Measurements from ENCODE around the gene SPATS2. TPM values are rescaled to one million over a fixed set of nuclear protein-coding genes. Genes with fewer than 3 reads are reported as not detected.

Gene SPATS2
- total and polyA plus RNA-seq, 2 donors (not counting 1 experiment from before 2014, with no cell fraction given), result 22.1 to 43.6 TPM

- no peaks in the 10 kb centered on the region for H3K9me3 ChIP-seq (ENCODE audit: control insufficient read depth, insufficient read depth, low read depth, low read length)
- H3K4me2 ChIP-seq (ENCODE audit: extremely low read depth, insufficient read depth, low read length), result no peak overlapping the region
- no peak for DNase-seq (ENCODE audit: low read depth in 2 of 2)
- no peak overlapping the region for H3K27ac ChIP-seq (ENCODE audit: insufficient read depth, low read length)
- TF ChIP-seq CTCF (conservative IDR thresholded peaks at IDR 0.05 in 1 of 2, IDR thresholded peaks at IDR 0.05 in 1 of 2; ENCODE audit: low read depth in 1 of 2, low read length in 2 of 2), result no peak
- no peak for TF ChIP-seq EZH2 (IDR thresholded peaks at IDR 0.05; ENCODE audit: low read length, missing control alignments)
- H2AFZ ChIP-seq (ENCODE audit: low read length), result no peak overlapping the region
- H3K4me1 ChIP-seq (ENCODE audit: control insufficient read depth, extremely low read depth, insufficient read depth, low read length), result no peaks in the 10 kb centered on the region
- no peak overlapping the region for H3K4me3 ChIP-seq (replicated peaks in 1 of 4; ENCODE audit: control extremely low read depth in 1 of 4, insufficient read depth in 1 of 4, low read depth in 3 of 4, low read length in 4 of 4)
- no peaks in the 10 kb centered on the region for H3K27me3 ChIP-seq (ENCODE audit: control insufficient read depth, insufficient read depth, low read length)
- H3K36me3 ChIP-seq (ENCODE audit: control insufficient read depth, insufficient read depth, low read length), result peaks cover 7% of the 10 kb centered on the region
- H4K20me1 ChIP-seq (ENCODE audit: control insufficient read depth, extremely low read depth, insufficient read depth, low read length), result no peaks in the 10 kb centered on the region
- no peak overlapping the region for H3K9ac ChIP-seq (ENCODE audit: insufficient read depth, low read length)
- no peaks in the 10 kb centered on the region for H3K79me2 ChIP-seq (ENCODE audit: control insufficient read depth, insufficient read depth, low read length)
Measured at GRCh38 chr12:49524660-49525324, 157.5 kb downstream of the SPATS2 start.

GRCh38 chr12:49525942-49526341, 158.7 kb downstream of the SPATS2 start:
- Histone ChIP-seq H3K79me2 (ENCODE audit: control insufficient read depth, insufficient read depth, low read length) (no peaks in the 10 kb centered on the region), H3K27me3 (ENCODE audit: control insufficient read depth, insufficient read depth, low read length) (no peaks in the 10 kb centered on the region), H4K20me1 (ENCODE audit: control insufficient read depth, extremely low read depth, insufficient read depth, low read length) (no peaks in the 10 kb centered on the region), H3K4me1 (ENCODE audit: control insufficient read depth, extremely low read depth, insufficient read depth, low read length) (no peaks in the 10 kb centered on the region), H3K4me2 (ENCODE audit: extremely low read depth, insufficient read depth, low read length) (no peak overlapping the region), H3K27ac (ENCODE audit: insufficient read depth, low read length) (no peak overlapping the region), H2AFZ (ENCODE audit: low read length) (no peak overlapping the region), H3K9me3 (ENCODE audit: control insufficient read depth, insufficient read depth, low read depth, low read length) (no peaks in the 10 kb centered on the region), H3K9ac (ENCODE audit: insufficient read depth, low read length) (no peak overlapping the region), H3K4me3 (replicated peaks in 1 of 4; ENCODE audit: control extremely low read depth in 1 of 4, insufficient read depth in 1 of 4, low read depth in 3 of 4, low read length in 4 of 4) (no peak overlapping the region), H3K36me3 (ENCODE audit: control insufficient read depth, insufficient read depth, low read length) (peaks cover 7% of the 10 kb centered on the region)
- TF ChIP-seq CTCF (conservative IDR thresholded peaks at IDR 0.05 in 1 of 2, IDR thresholded peaks at IDR 0.05 in 1 of 2; ENCODE audit: low read depth in 1 of 2, low read length in 2 of 2) (no peak), EZH2 (IDR thresholded peaks at IDR 0.05; ENCODE audit: low read length, missing control alignments) (no peak)
- DNase-seq (ENCODE audit: low read depth in 2 of 2), result no peak

GRCh38 chr12:49527361-49528130, 160.3 kb downstream of the SPATS2 start:
- H3K9ac ChIP-seq (ENCODE audit: insufficient read depth, low read length), result no peak overlapping the region
- no peak for DNase-seq (ENCODE audit: low read depth in 2 of 2)
- H3K4me3 ChIP-seq (replicated peaks in 1 of 4; ENCODE audit: control extremely low read depth in 1 of 4, insufficient read depth in 1 of 4, low read depth in 3 of 4, low read length in 4 of 4), result no peak overlapping the region
- H3K27ac ChIP-seq (ENCODE audit: insufficient read depth, low read length), result no peak overlapping the region
- H3K27me3 ChIP-seq (ENCODE audit: control insufficient read depth, insufficient read depth, low read length), result no peaks in the 10 kb centered on the region
- no peaks in the 10 kb centered on the region for H4K20me1 ChIP-seq (ENCODE audit: control insufficient read depth, extremely low read depth, insufficient read depth, low read length)
- peaks cover 7% of the 10 kb centered on the region for H3K36me3 ChIP-seq (ENCODE audit: control insufficient read depth, insufficient read depth, low read length)
- H3K79me2 ChIP-seq (ENCODE audit: control insufficient read depth, insufficient read depth, low read length), result no peaks in the 10 kb centered on the region
- H3K9me3 ChIP-seq (ENCODE audit: control insufficient read depth, insufficient read depth, low read depth, low read length), result no peaks in the 10 kb centered on the region
- TF ChIP-seq EZH2 (IDR thresholded peaks at IDR 0.05; ENCODE audit: low read length, missing control alignments) (no peak), CTCF (conservative IDR thresholded peaks at IDR 0.05 in 1 of 2, IDR thresholded peaks at IDR 0.05 in 1 of 2; ENCODE audit: low read depth in 1 of 2, low read length in 2 of 2) (no peak)
- no peak overlapping the region for H3K4me2 ChIP-seq (ENCODE audit: extremely low read depth, insufficient read depth, low read length)
- H2AFZ ChIP-seq (ENCODE audit: low read length), result no peak overlapping the region
- H3K4me1 ChIP-seq (ENCODE audit: control insufficient read depth, extremely low read depth, insufficient read depth, low read length), result no peaks in the 10 kb centered on the region
